ENCODE measurements around the gene PHLPP1.

PHLPP1 gene

GRCh38 chr18:62987859-62988258, 272.5 kb downstream of the PHLPP1 start:
- DNase-seq = no peak

GRCh38 chr18:62988471-62988870, 273.1 kb downstream of the PHLPP1 start:
- no peak for DNase-seq

- no peak for DNase-seq
These were observed 273.9 kb downstream of the PHLPP1 start for GRCh38 chr18:62989195-62989594.

DNA sequence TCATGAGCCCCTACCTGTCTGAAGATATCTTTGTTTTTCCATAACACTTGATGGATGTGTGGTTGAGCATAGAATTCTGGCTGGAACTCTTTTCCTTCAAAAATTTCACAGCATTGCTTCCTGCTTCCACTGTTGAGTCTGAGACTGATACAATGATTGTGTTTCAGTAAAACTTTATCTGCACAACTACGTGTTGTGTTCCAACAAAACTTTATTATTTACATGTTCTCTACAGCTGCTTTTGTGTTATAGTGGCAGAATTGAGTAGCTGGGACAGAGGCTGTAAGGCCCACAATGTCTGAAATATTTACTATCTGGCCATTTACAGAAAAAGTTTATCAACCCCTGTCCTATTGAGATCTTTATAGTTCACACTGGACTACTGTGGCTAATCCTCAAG, 275.3 kb downstream of the PHLPP1 start:
- no peak for DNase-seq

DNA sequence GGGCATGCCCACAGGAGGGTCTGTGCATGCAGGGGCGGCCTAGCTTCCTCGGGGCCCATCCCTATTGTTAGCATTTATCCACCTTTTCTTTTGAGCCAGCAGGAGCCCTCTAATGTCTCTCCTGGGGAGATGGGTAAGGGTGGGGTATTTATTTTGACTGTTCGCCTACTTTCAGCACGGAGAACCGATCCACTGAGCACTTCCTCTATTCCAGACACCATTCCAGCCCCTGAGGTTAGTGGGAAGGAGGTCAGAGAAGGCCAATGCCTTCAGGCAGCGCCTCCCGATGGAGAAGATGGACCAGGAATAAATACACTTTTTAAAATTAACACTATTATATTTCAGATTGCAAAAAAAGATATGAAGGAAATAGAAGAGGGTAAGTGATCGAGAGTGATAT, 276.0 kb downstream of the PHLPP1 start:
- no peak for DNase-seq

DNA sequence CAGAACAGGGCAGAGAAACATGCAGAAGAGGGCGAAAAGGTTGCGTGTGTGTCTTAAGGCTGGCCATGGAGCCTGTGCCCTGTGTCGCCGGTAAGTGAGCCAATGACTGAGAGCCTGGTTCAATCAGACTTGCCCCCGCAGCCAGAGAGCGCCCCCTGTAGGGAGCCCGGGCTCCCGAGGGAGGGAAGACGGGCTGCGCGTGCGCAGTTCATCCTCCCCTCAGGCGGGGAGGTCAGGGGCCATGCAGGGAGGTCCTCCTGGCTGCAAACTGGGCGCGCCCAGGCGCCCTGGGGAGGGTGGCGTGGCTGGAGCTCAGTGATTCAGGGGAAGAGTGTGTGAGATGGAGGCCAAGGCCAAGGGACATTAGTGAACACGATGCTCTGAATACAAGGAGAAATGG, 276.6 kb downstream of the PHLPP1 start:
- DNase-seq = no peak

- no peak for DNase-seq
These were observed 277.6 kb downstream of the PHLPP1 start for GRCh38 chr18:62992877-62993365.

DNA sequence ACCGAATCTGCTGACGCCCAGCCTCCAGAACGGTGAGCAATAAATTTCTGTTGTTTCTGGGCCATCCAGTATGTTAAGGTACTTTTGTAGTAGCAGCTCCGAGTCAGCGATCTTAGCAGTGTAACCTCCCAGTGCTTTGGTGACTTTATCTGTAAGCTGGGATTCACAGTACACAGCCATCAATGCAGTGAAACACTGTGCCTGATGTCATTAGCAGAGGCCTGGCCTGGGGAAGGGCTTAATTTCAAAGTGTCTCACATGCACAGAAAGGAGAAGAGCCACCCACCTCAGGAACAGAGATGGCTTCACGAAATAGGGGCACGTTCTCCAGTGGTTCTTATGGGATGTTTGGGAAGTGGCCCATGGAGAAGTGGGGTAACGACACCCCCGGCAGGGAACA, 281.2 kb downstream of the PHLPP1 start:
- DNase-seq = peak in 2 of 3 donors; percentile 23 to 28

GRCh38 chr18:62997076-62997475, 281.7 kb downstream of the PHLPP1 start:
- DNase-seq = no peak

- DNase-seq = no peak
These were observed 283.1 kb downstream of the PHLPP1 start for GRCh38 chr18:62998443-62998842.

- no peak for DNase-seq
These were observed 284.1 kb downstream of the PHLPP1 start for GRCh38 chr18:62999392-62999791.

GRCh38 chr18:62999921-63000320, 284.6 kb downstream of the PHLPP1 start:
- DNase-seq = no peak

GRCh38 chr18:63000839-63001238, 285.5 kb downstream of the PHLPP1 start:
- DNase-seq = no peak

DNA sequence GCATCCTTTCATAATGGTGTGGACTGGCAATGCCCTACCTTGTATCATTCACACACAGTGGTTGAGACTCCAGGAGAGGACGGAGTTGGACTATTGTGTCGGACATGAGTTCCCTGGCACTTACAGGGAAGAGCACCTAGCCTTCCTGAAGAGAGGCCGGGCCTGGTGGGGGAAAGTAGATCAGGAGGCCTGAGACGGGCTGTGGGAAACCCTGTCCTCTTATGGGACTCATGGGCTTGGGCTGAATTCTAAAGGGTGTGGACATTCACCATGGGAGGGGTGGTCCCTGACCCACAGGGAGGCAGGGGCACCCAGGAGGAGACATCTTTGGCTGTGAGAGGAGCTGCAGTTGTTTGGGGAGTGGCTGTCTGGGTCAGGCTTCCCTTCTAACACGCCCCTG, 286.5 kb downstream of the PHLPP1 start:
- no peak for DNase-seq

DNA sequence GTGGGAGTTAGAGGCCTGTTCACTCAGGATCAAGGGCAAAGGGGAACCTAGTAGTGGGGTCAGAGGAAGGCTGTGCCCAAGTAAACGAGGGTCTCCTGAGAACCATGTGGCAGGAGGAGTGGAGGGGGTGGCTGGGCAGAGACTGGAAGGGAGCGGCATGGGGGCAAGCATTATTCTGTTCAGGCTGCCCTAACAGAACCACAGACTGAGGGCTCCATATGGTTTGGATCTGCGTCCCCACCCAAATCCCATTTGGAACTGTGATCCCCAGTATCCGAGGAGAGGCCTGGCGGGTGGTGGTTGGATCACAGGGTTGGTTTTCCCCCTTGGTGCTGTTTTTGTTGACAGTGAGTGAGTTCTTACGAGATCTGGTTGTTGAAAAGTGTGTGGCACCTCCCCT, 287.0 kb downstream of the PHLPP1 start:
- DNase-seq = no peak

DNA sequence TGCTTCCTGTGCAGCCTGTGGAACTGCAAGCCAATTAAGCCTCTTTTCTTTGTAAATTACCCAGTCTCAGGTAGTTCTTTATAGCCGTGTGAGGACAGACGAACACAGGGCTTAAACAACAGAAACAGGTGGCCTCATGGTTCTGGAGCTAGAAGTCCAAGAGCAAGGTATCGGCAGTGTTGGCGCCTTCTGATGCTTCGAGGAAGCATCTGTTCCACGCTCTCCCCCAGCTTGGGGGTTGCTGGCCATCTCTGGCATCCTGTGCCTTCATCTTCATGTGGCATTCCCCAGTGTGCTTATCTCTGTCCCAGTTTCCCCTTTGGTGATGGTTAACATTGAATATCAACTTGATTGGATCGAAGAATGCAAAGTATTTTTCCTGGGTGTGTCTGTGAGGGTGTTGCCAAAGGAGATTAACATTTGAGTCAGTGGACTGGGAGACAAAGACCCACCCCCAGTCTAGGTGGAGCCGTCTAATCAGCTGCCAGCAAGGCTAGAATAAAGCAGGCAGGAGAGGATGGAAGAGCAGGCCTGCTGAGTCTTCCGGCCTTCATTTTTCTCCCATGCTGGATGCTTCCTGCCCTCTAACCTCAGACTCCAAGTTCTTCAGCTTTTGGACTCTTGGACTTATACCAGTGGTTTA, 287.6 kb downstream of the PHLPP1 start:
- DNase-seq = no peak

- no peak for DNase-seq
These were observed 288.6 kb downstream of the PHLPP1 start for GRCh38 chr18:63003899-63004298.

- no peak for DNase-seq
These were observed 289.2 kb downstream of the PHLPP1 start for GRCh38 chr18:63004466-63005089.

DNA sequence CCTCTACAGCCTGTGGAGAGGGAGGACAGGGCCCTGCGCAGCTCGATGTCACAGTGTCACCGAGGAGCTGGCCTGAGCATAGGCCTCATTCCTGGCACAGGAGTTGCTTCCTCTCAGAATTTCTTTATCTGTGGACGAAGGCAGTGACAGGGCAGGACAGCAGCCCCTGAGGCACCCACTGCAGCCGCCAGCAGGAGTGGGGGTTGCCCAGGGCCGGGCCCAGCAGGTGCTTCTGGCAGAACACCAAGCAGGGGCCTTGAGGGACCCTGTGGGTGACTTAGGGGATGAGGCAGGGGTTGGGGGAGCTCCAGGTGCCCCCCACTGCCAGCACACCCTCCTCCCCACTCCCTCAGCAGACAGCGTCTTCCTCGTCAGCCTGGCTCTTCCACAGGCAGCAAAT, 290.0 kb downstream of the PHLPP1 start:
- no peak for DNase-seq

DNA sequence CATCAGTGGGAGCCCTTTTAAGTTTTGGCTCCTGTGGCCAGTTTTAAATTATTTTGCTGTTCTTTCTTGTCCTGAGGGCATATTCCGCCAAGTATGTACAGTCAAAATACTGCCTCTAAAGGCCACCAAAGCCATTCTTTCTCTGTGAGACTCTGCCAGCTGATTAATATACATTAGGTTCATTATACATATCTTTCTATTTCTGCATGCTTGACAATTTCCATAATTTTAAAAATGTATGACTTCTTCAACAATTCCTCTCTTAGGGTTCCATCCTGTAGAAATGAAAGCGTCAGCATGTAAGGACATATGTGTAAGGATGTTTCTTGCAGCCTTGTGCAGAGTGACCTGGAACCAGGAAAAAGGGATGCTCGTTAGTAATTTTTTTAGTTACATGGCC, 291.9 kb downstream of the PHLPP1 start:
- no peak for DNase-seq

DNA sequence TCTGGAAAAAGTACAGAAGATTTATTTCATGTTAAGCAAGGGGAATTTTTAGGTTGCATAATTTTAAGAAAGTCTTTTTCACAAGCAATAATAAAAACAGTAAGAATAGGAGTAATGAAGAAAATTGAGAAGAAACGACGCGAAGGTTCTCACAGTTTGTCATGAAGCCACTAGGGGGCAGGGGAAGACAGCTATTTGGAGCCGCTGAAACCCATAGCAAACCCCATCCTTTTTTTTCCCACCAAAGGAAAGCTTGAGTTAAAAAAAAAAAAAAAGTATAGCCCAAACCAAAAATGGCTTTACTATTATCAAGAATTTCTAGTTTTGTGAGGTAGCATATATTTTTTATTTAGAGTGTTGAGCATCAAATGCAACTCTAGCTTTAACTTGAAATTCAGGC, 300.9 kb downstream of the PHLPP1 start:
- peak; percentile 75 to 83 (median 80) for DNase-seq

GRCh38 chr18:63017076-63017475, 301.7 kb downstream of the PHLPP1 start:
- no peak for DNase-seq

- DNase-seq = no peak
These were observed 302.6 kb downstream of the PHLPP1 start for GRCh38 chr18:63017977-63018376.

GRCh38 chr18:63022429-63023022, 307.2 kb downstream of the PHLPP1 start:
- DNase-seq = peak in 1 of 3 donors; percentile 18

Measured in suppressor macrophage treated with lipopolysaccharide for 1 hour (primary cell).